GM21717 (cell line): Measurements from ENCODE around the gene SH2D5.

Source experiments
- ATAC-seq: cut with Tn5 transposase; IDR thresholded peaks from one replicate; pipeline ENCODE4 v1.9.1; 2021; ENCODE audit warnings: mild to moderate bottlenecking, moderate library complexity; ENCODE audit not compliant: unreplicated experiment

The SH2D5 gene

GRCh38 chr1:20715406-20715805, 17.1 kb downstream of the SH2D5 start:
- no peak for ATAC-seq

GRCh38 chr1:20713440-20713839, 19.1 kb downstream of the SH2D5 start:
- no peak for ATAC-seq

GRCh38 chr1:20712215-20712577, 20.3 kb downstream of the SH2D5 start:
- ATAC-seq = no peak

- no peak for ATAC-seq
These were observed 21.0 kb downstream of the SH2D5 start for GRCh38 chr1:20711285-20712214.

GRCh38 chr1:20710469-20711284, 21.8 kb downstream of the SH2D5 start:
- ATAC-seq = no peak

GRCh38 chr1:20709868-20710267, 22.6 kb downstream of the SH2D5 start:
- no peak for ATAC-seq

GRCh38 chr1:20708891-20709290, 23.6 kb downstream of the SH2D5 start:
- ATAC-seq = no peak

GRCh38 chr1:20708057-20708456, 24.4 kb downstream of the SH2D5 start:
- ATAC-seq = no peak

- no peak for ATAC-seq
These were observed 25.7 kb downstream of the SH2D5 start for GRCh38 chr1:20706841-20707240.

GRCh38 chr1:20705203-20705755, 27.2 kb downstream of the SH2D5 start:
- ATAC-seq = no peak

- no peak for ATAC-seq
These were observed 27.9 kb downstream of the SH2D5 start for GRCh38 chr1:20704390-20705202.

- ATAC-seq = no peak
These were observed 29.3 kb downstream of the SH2D5 start for GRCh38 chr1:20703124-20703756.

- no peak for ATAC-seq
These were observed 30.1 kb downstream of the SH2D5 start for GRCh38 chr1:20702416-20702815.

GRCh38 chr1:20701847-20702246, 30.7 kb downstream of the SH2D5 start:
- ATAC-seq = no peak

GRCh38 chr1:20701446-20701845, 31.1 kb downstream of the SH2D5 start:
- ATAC-seq = no peak

GRCh38 chr1:20700636-20701215, 31.8 kb downstream of the SH2D5 start:
- no peak for ATAC-seq

GRCh38 chr1:20699558-20699957, 32.9 kb downstream of the SH2D5 start:
- no peak for ATAC-seq

- ATAC-seq = no peak
These were observed 34.1 kb downstream of the SH2D5 start for GRCh38 chr1:20698195-20698910.

- ATAC-seq = no peak
These were observed 34.9 kb downstream of the SH2D5 start for GRCh38 chr1:20697563-20697962.
